ENCODE results near the gene SERPIND1. TPM values are rescaled to one million over a fixed set of nuclear protein-coding genes. Genes with fewer than 3 reads are reported as not detected.
"Not testable (repeated sequence)": the region's sequence is repeated elsewhere in the genome, so short reads cannot be mapped to it uniquely, and the experiment has no call there.

Gene SERPIND1
- polyA plus RNA-seq, 3 donors, result not detected

DNA sequence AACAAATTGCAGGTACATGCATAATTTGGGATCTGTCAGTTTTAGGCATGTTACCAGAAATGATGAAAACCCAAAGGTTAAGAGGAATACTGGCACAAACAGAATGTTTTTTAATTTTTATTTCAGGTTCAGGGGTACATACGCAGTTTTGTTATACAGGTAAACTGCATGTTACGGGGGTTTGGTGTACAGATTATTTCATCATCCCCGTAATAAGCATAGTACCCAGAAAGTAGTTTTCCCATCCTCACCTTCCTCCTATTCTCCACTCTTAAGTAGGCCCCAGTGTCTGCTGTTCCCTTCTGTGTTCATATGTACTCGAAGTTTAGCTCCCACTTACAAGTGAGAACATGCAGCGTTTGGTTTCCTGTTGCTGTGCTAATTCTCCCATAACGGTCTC lies 51.7 kb downstream of the SERPIND1 start:
- intact Hi-C loops (cut with micrococcal nuclease), result no loop called here
- DNase-seq, result no peak
- Histone ChIP-seq H3K27me3 (ENCODE audit: control insufficient read depth in 2 of 2, insufficient read depth in 2 of 2, low read length in 2 of 2) (no peaks in the 10 kb centered on the region), H2AFZ (ENCODE audit: insufficient read depth, low read depth, low read length, poor library complexity, severe bottlenecking) (no peak overlapping the region), H3K4me1 (ENCODE audit: control insufficient read depth in 1 of 2, insufficient read depth in 2 of 2, low read length in 2 of 2) (no peaks in the 10 kb centered on the region), H3K9me3 (replicated peaks in 1 of 2; ENCODE audit: control insufficient read depth in 1 of 2, insufficient read depth in 1 of 2, low read length in 2 of 2) (no peaks in the 10 kb centered on the region), H3K4me3 (replicated peaks in 1 of 3; ENCODE audit: low read depth in 2 of 3, low read length in 3 of 3) (no peak overlapping the region), H3K4me2 (replicated peaks; ENCODE audit: extremely low read depth, low read length, poor library complexity, severe bottlenecking) (no peak overlapping the region), H4K20me1 (ENCODE audit: insufficient read depth, low read length) (no peaks in the 10 kb centered on the region), H3K79me2 (ENCODE audit: insufficient read depth, low read length) (no peaks in the 10 kb centered on the region), H3K9ac (ENCODE audit: insufficient read depth, low read length, poor library complexity, severe bottlenecking) (no peak overlapping the region), H3K36me3 (replicated peaks in 1 of 2; ENCODE audit: control insufficient read depth in 1 of 2, insufficient read depth in 2 of 2, low read length in 2 of 2) (peaks cover 51 to 89% of the 10 kb centered on the region in 2 donors), H3K27ac (ENCODE audit: low read depth in 1 of 2, low read length in 2 of 2) (peak overlapping the region in 1 of 2 donors; percentile 8)
- Mint-ChIP-seq H3K4me3 (no peak overlapping the region), H3K27ac (peak overlapping the region in 2 of 7 donors; percentile 37 to 61), H3K9me3 (no peaks in the 10 kb centered on the region), H3K27me3 (ENCODE audit: low read depth in 3 of 3) (no peaks in the 10 kb centered on the region), H3K4me1 (no peaks in the 10 kb centered on the region), H3K36me3 (peaks cover 73 to 89% of the 10 kb centered on the region in 2 donors)
- 90% methylated on average over 2 of the region's 6 CpGs for WGBS (ENCODE audit: insufficient coverage)
- TF ChIP-seq, protein P1, sequence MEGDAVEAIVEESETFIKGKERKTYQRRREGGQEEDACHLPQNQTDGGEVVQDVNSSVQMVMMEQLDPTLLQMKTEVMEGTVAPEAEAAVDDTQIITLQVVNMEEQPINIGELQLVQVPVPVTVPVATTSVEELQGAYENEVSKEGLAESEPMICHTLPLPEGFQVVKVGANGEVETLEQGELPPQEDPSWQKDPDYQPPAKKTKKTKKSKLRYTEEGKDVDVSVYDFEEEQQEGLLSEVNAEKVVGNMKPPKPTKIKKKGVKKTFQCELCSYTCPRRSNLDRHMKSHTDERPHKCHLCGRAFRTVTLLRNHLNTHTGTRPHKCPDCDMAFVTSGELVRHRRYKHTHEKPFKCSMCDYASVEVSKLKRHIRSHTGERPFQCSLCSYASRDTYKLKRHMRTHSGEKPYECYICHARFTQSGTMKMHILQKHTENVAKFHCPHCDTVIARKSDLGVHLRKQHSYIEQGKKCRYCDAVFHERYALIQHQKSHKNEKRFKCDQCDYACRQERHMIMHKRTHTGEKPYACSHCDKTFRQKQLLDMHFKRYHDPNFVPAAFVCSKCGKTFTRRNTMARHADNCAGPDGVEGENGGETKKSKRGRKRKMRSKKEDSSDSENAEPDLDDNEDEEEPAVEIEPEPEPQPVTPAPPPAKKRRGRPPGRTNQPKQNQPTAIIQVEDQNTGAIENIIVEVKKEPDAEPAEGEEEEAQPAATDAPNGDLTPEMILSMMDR (IDR thresholded peaks at IDR 0.05), result no peak

DNA sequence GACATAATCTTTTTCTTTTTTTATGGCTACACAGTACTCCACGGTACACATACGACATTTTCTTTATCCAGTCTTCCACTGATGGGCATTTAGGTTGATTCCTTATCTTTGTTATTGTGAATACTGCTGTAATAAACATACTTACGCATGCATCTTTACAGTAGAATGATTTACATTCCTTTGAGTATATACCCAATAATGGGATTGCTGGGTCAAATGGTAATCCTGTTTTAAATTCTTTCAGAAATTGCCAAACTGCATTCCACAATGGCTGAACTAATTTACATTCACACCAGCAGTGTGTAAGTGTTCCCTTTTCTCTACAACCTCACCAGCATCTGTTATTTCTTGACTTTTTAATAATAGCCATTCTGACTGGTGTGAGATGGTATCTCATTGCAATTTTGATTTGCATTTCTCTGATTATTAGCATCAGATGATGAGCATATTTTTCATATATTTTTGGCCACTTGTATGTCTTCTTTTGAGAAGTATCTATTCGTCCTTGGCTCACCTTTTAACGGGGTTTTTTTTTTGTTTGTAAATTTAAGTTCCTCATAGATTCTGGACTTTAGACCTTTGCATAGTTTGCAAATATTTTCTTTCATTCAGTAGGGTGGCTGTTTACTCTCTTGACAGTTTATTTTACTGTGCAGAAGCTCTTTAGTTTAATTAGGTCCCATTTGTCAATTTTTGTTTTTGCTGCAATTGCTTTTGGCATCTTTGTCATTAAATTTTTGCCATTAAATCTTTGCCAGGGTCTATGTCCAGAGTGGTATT lies 52.6 kb downstream of the SERPIND1 start:
- H4K20me1 ChIP-seq (ENCODE audit: insufficient read depth, low read length); H3K27me3 Mint-ChIP-seq (ENCODE audit: low read depth in 3 of 3); H3K4me3 Mint-ChIP-seq; H3K27ac Mint-ChIP-seq; H3K4me2 ChIP-seq (replicated peaks; ENCODE audit: extremely low read depth, low read length, poor library complexity, severe bottlenecking); DNase-seq; H3K4me3 ChIP-seq (replicated peaks in 1 of 3; ENCODE audit: low read depth in 2 of 3, low read length in 3 of 3); intact Hi-C loops (cut with micrococcal nuclease); H3K4me1 Mint-ChIP-seq; H3K27me3 ChIP-seq (ENCODE audit: control insufficient read depth in 2 of 2, insufficient read depth in 2 of 2, low read length in 2 of 2); H3K4me1 ChIP-seq (ENCODE audit: control insufficient read depth in 1 of 2, insufficient read depth in 2 of 2, low read length in 2 of 2); H3K9me3 ChIP-seq (replicated peaks in 1 of 2; ENCODE audit: control insufficient read depth in 1 of 2, insufficient read depth in 1 of 2, low read length in 2 of 2); H2AFZ ChIP-seq (ENCODE audit: insufficient read depth, low read depth, low read length, poor library complexity, severe bottlenecking); H3K27ac ChIP-seq (ENCODE audit: low read depth in 1 of 2, low read length in 2 of 2); H3K79me2 ChIP-seq (ENCODE audit: insufficient read depth, low read length); H3K9ac ChIP-seq (ENCODE audit: insufficient read depth, low read length, poor library complexity, severe bottlenecking); H3K9me3 Mint-ChIP-seq: not testable (repeated sequence)
- no CpG with 5 or more reads among the region's 5 CpGs for WGBS (ENCODE audit: insufficient coverage)
- peaks cover 55 to 89% of the 10 kb centered on the region in 2 donors for H3K36me3 ChIP-seq (replicated peaks in 1 of 2; ENCODE audit: control insufficient read depth in 1 of 2, insufficient read depth in 2 of 2, low read length in 2 of 2)
- peaks cover 78 to 94% of the 10 kb centered on the region in 2 donors for H3K36me3 Mint-ChIP-seq

Measured in CD14-positive monocyte (primary cell).